ENCODE data around the gene CEP83.

CEP83 gene

DNA sequence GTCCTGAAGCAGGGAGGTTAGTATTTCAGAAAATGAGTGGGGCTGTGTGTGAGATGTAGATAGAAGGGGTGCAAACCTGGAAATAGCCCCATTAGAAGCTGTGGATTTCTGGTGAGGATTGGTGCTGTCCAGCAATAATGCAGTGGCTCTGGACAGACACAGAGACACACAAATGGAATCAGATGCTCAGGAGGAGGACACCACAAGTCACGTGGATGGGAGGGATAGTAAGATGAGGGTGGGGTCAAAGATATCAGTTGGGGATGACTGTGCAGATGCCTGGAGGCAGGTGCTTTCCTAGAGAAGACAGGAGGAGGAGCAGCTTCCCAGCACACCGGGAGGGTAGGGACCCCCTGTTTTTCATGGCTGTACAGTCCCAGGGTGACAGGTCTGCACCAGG is 174.8 kb downstream of the CEP83 start:
- no peak for DNase-seq (ENCODE audit: low read depth)
- TF ChIP-seq, protein P1, sequence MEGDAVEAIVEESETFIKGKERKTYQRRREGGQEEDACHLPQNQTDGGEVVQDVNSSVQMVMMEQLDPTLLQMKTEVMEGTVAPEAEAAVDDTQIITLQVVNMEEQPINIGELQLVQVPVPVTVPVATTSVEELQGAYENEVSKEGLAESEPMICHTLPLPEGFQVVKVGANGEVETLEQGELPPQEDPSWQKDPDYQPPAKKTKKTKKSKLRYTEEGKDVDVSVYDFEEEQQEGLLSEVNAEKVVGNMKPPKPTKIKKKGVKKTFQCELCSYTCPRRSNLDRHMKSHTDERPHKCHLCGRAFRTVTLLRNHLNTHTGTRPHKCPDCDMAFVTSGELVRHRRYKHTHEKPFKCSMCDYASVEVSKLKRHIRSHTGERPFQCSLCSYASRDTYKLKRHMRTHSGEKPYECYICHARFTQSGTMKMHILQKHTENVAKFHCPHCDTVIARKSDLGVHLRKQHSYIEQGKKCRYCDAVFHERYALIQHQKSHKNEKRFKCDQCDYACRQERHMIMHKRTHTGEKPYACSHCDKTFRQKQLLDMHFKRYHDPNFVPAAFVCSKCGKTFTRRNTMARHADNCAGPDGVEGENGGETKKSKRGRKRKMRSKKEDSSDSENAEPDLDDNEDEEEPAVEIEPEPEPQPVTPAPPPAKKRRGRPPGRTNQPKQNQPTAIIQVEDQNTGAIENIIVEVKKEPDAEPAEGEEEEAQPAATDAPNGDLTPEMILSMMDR (IDR thresholded peaks at IDR 0.05; ENCODE audit: low read length, missing control alignments): no peak
- H3K4me3 ChIP-seq (replicated peaks; ENCODE audit: low read depth, low read length): no peak overlapping the region

DNA sequence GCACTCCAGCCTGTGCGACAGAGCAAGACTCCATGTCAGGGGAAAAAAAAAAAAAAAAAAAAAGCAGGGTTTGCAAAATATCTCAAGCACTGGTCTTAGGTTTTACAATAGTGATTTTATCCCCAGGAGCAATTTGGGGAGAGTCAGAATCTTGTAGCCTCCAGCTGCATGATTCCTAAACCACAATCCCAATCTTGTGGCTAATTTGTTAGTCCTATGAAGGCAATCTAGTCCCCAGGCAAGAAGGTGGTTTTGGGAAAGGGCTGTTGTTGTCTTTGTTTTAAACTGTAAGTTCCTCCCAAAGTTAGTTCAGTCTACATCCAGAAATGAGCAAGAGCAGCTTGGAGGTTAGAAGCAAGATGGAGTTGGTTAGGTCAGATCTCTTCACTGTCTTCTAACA is 175.6 kb downstream of the CEP83 start:
- DNase-seq (ENCODE audit: low read depth): no peak
- TF ChIP-seq, protein P1 (IDR thresholded peaks at IDR 0.05; ENCODE audit: low read length, missing control alignments): no peak
- no peak overlapping the region for H3K4me3 ChIP-seq (replicated peaks; ENCODE audit: low read depth, low read length)

DNA sequence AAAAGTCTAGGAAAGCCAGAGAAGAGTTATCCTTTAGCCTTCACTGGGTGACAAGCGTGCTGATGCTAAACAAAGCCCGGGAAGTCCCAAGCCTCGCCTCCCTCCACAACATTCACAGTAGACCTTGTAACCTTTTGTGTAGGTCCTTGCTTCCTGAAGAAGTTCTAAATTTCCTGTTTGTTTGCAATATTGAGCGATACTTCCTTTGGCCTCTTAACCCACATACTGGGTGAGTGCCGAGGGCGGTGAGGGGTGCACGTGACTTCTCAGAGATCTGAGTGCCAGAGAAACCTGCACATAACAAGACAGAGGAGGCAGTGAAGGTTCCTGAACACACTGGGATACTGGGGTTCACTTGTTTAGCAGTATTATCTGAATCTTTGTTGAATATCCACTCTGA is 177.0 kb downstream of the CEP83 start:
- H3K4me3 ChIP-seq (replicated peaks; ENCODE audit: low read depth, low read length): no peak overlapping the region
- TF ChIP-seq, protein P1 (IDR thresholded peaks at IDR 0.05; ENCODE audit: low read length, missing control alignments): no peak
- peak; percentile 33 for DNase-seq (ENCODE audit: low read depth)

DNA sequence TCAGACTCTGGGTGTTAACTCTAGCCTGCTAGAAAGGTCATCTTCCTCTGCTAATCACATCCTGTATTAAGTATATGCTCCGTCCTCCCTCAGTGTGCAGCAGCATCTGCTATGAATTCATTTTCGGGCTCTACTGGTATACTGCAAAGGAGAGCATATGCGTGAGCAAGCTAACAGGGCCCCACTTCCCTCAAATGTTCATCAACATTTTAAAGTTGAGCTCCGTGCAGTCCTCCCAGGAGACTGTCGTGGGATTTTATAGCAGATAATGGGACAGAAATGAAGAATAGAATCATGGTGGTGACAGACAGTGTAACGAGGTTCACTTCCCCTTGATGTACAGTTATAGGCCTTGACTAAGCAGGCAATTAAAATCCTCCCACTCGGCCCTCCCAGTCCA is 179.6 kb downstream of the CEP83 start:
- TF ChIP-seq, protein P1 (IDR thresholded peaks at IDR 0.05; ENCODE audit: low read length, missing control alignments): no peak
- no peak for DNase-seq (ENCODE audit: low read depth)

DNA sequence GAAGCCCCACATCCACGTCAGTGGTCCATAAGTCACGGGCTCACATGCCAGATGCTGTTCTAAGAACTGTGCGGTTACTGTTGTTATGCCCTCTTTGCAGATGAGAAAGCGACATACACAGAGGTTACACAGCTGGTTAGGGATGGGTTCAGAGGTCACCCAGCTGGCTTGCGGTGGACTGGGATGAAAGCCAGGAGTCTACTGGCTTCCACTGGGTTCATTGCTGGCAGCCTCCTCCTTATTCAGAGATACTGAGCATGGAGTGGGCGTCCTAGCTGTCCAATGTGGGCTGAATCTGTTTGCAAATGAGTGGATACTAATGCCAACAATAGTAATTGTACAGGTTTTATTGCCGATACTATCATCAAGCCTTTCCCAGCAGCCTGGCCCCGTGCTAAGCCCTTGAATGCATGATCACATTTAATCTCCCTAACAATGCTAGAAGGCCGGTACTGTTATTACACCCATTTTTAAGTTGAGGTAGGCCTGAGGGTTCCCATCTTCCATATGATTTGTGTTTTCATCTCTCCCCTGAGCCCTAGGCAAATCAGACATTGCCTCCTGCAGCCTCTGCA is 182.2 kb downstream of the CEP83 start:
- TF ChIP-seq, protein P1 (IDR thresholded peaks at IDR 0.05; ENCODE audit: low read length, missing control alignments): no peak
- H3K4me3 ChIP-seq (replicated peaks; ENCODE audit: low read depth, low read length): no peak overlapping the region
- no peak for DNase-seq (ENCODE audit: low read depth)

More for the DNA sequence above, 179.6 kb downstream of the CEP83 start:
- no peak overlapping the region for H3K4me3 ChIP-seq (replicated peaks; ENCODE audit: low read depth, low read length)

DNA sequence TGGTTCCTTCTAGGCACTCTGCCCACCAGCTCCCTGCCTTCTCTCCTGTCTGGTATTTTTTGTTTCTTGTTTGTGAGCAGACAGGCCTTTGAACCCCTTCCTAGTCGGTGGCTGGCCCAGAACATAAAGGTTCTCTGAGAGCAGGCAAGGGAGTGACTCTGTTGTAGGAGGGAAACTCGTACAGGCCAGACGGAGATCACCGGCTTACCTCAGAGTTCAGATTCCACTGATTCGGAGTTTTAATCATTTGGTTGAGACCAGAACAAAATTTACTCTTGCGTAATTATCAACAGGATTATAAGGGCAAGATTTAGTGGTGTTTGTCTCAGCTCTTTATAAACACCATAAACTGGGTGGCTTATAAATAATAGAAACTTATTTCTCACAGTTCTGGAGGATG is 182.9 kb downstream of the CEP83 start:
- TF ChIP-seq, protein P1 (IDR thresholded peaks at IDR 0.05; ENCODE audit: low read length, missing control alignments): no peak
- no peak for DNase-seq (ENCODE audit: low read depth)
- H3K4me3 ChIP-seq (replicated peaks; ENCODE audit: low read depth, low read length): no peak overlapping the region

DNA sequence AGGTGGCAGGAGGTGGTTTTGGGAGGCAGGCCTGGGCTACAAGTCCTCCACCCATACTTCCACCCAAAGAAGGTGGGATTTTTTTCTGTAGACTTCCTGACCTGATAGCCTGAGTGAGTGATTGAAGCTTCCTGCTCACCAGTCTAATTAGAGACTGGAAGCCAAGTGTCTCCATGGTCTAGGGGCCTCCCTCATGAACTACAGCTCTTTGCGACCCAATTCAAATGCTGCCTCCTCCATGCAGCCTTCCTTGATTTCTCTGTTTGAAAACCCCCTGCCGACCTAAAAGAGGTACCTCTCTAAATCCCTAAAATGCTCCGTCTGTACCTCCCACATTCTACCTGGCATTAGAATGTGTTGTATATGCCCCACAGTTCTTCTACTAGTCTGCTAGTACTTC is 186.4 kb downstream of the CEP83 start:
- DNase-seq (ENCODE audit: low read depth): no peak
- no peak overlapping the region for H3K4me3 ChIP-seq (replicated peaks; ENCODE audit: low read depth, low read length)
- TF ChIP-seq, protein P1 (IDR thresholded peaks at IDR 0.05; ENCODE audit: low read length, missing control alignments): no peak
